Fibroblast of pulmonary artery (primary cell): ENCODE measurements around the gene LRTM2.

Experiments used
- DNase-seq: peaks from one replicate; pipeline ENCODE4 v3.0.0-alpha.2; 2010; ENCODE audit warnings: low read depth
- H3K4me3 ChIP-seq: replicated peaks from 2 replicates; pipeline ENCODE4 v1.5.1; 2011; ENCODE audit warnings: low read depth, mild to moderate bottlenecking, control low read depth, low read length, moderate library complexity
- CTCF ChIP-seq: IDR thresholded peaks from 2 replicates; pipeline ENCODE4 v1.5.1; 2011; ENCODE audit warnings: mild to moderate bottlenecking, control low read depth, low read length, inconsistent platforms; ENCODE audit errors: missing control alignments

LRTM2 gene

GRCh38 chr12:1840981-1841425 is 20.6 kb downstream of the LRTM2 start:
- no peak for TF ChIP-seq CTCF
- no peak for DNase-seq
- H3K4me3 ChIP-seq: no peak overlapping the region

- H3K4me3 ChIP-seq: no peak overlapping the region
- no peak for TF ChIP-seq CTCF
- no peak for DNase-seq
These were observed 21.3 kb downstream of the LRTM2 start for GRCh38 chr12:1841586-1842182.

DNA sequence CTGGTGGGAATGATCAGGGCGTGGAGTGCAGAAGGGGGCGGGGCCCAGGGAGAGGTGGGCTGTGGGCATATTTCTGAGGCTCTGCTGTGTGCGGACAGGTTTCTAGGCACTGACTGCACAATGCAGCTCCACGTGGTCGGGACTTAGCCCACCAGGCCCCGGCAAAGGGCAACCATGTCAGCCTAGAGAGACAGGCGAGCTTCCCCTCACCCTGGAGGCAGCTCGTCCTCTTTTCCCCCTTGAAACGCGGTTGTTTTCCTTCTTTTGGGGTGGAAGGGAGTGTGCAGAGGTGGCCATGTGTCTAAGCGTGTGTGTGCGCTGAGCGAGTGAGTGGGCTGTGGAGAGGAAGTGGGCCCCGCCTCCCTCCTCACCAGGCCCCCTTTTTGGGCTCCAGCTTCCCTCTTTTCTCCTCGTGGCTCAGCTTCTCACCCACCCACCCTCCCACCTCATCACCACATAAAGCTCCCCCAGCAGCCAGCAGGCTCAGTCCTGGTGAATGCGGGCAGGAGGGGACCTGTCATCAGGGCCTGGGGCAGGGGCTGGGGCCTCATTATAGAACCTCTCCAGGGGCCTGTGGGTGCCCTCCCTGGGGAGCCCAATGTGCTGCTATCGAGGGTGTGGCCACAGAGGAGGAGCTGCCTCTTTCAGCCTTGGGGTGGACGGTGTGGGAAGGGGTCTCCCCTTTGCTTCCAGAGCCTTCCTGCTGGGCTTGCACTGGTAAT is 22.0 kb downstream of the LRTM2 start:
- no peak for TF ChIP-seq CTCF
- no peak overlapping the region for H3K4me3 ChIP-seq
- DNase-seq: no peak

DNA sequence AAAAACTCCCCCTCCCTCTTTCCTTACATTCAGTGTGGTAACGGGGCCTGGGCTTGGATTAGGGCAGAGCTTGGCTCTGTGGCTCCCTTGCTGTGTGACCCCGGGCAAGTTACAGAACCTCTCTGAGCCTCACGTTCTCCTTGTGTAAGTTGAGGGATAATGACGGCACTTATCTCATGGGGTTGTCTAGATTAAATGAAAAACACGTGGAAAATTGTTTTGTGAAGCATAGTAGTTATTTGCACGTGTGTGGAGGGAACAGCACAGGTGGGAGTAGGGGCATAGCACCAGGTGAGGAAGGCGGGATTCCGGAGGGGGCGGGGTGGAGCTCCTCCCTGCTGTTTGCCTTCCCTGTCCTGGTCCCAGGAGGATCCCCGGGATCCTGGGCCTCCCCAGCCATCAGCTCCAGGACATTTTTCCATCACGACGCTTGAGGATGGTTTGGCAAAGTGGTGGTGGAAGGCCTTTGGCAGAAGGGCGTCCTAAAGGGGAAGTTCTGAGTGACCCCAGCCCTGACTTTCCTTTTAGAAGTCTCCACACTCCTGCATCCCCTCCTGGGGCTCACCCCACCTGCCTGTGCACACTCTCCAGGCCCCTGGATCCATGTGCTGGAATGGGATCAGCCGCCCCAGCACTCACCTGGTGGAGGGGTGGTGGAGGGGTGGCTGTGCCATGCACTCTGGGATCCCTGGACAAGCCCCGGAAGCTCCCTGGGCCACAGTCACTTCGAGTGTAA is 22.7 kb downstream of the LRTM2 start:
- no peak overlapping the region for H3K4me3 ChIP-seq
- DNase-seq: no peak
- no peak for TF ChIP-seq CTCF

GRCh38 chr12:1843641-1844005 is 23.3 kb downstream of the LRTM2 start:
- no peak for DNase-seq
- H3K4me3 ChIP-seq: no peak overlapping the region
- TF ChIP-seq CTCF: no peak

DNA sequence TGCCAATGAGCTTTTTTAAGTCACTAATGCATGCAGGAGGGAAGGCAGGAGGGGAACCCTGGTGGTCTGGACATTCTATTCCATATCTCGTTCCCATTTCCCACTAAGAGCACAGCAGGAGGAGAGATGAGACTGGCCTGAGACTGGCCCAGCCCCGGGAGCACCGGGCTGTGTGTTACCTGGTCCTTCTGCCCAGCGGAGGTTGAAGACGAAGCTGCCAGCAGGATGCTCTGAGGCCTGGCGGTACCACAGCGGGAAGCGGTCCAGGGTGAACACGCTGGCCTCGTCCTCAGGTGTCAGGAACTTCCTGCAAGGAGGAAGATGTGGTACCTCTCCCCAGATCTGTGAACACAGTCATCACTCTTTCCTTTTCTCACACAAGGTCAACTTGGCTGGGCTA is 23.9 kb downstream of the LRTM2 start:
- no peak overlapping the region for H3K4me3 ChIP-seq
- DNase-seq: no peak
- no peak for TF ChIP-seq CTCF
